GM12872 (cell line): ENCODE data around the gene CTAG2.

Experiments
- CTCF ChIP-seq: IDR thresholded peaks from 3 replicates; pipeline ENCODE4 v1.5.1; 2011; ENCODE audit warnings: low read depth, mild to moderate bottlenecking, low read length, moderate library complexity; ENCODE audit not compliant: insufficient read depth

The CTAG2 gene

DNA sequence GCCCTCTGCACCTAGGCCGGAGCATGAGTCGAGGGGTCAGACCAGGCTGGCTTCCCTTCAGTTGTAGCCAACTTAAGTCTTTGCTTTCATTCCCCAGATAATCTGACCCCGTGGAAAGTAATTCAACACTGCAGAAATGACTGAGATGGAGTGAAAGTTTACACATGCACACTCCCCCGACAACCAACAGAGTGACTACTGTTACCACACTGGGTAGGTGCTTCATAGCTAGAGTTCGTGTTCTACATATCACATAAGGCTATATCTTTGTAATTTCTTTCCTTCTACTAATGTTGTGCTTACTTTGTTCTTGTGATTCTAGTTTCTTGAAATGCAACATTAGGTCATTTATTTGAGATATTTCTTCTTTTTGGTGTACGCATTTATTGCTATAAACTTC, 7.2 kb upstream of the CTAG2 start:
- TF ChIP-seq CTCF: no peak

DNA sequence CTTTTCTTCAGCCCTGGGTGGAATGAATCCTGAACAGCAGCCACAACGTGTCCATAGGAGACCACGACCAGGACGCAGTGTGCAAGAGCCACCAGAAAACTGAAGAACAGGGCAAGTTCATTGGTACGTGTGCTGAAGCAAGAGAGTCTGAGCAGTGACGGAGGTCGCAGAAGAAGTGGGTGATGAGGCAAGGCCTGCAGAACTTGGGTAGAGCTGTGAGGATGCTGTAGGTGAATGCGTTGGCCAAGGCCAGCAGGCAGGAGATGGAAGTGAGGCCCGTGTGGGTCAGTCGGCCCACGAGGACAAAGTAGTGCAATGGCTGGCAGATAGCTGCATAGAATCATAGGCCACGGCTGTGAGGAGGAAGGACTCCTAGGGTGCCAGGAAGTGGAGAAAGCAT, 5.6 kb upstream of the CTAG2 start:
- no peak for TF ChIP-seq CTCF

DNA sequence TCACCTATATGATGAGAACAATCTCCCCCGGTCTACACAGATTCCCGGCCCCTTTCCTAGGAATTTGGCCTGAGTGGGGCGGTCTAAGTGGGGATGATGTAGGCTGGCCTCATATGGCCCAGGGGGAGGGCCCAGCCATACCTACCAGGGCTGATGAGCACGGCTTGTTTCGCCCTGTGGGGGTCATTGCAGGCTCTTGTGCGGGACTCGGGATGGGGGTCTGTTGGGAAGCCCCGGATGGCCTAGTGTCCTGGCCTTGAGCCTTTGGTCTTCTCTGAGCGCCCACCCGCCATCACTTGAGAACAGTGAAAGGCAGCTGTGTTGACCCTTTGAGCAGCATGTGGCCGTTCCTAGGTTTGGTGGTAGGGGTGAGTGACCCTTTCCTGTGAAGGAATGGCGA, 4.8 kb upstream of the CTAG2 start:
- no peak for TF ChIP-seq CTCF

DNA sequence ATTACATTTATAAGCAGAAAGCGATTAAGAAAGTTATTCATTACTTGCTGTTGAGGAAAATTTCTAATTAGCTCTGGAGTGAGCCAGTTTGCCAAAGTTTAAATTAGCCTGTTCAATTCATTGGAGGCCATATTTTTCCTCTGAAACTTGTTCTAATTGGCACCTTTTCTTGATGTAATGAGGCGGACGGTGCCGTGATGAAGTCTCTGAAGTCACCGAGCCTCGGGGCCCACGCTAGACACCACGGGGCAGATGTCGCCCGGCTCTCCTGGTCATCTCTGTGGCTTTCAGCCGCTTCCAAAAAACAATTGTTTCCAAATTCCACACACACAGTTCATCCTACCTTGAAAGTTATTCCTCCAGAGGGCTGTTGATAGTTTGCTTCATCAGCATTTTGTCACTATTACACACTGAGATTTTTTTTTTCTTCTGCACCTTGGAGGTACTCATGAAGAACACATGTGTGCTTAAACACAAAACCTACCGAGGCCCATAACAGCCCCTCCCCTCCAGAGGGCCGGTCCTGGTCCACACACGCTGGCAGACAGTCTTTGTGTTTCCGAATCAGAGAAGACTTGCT, 3.9 kb upstream of the CTAG2 start:
- no peak for TF ChIP-seq CTCF

GRCh38 chrX:154655786-154656185, 2.4 kb upstream of the CTAG2 start:
- no peak for TF ChIP-seq CTCF

- TF ChIP-seq CTCF: no peak
These were observed 2.0 kb upstream of the CTAG2 start for GRCh38 chrX:154655346-154655745.

- no peak for TF ChIP-seq CTCF
These were observed 1.5 kb upstream of the CTAG2 start for GRCh38 chrX:154654925-154655324.
